ENCODE results near the gene CEP89.

CEP89 gene

DNA sequence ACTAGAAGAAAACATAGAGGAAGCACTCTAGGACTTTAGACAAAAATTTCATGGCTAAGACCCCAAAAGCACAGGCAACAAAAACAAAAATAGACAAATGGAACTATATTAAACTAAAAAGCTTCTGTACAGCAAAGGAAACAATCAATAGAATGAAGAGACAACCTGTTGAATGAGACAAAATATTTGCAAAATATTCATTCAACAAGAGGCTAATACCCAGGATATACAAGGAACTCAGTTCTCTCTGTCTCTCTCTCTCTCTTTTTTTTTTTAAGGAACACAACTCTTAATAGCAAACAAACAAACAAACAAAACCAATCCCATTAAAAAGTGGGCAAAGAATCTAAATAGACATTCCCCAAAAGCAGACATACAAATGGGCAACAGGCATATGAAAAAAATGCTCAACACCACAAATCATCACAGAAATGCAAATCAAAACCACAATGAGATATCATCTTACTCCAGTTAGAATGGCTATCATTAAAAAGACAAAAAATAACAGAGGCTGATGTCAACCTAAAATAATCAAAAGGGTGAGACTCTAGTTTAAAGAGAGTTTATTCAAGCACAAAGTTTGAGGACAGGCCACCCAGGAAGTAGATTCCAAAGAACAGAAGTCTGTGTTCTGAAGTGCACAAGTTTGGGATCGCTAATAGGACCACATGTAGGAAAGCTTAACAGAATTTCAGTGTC, 75.1 kb downstream of the CEP89 start:
- H3K36me3 ChIP-seq, result no peaks in the 10 kb centered on the region
- no peak for TF ChIP-seq CTCF (IDR thresholded peaks at IDR 0.05; ENCODE audit: low read depth, low read length)
- H3K9me3 ChIP-seq, result no peaks in the 10 kb centered on the region
- DNase-seq, result no peak
- no peak overlapping the region for H3K4me3 ChIP-seq (ENCODE audit: low read depth, low read length)
- no peaks in the 10 kb centered on the region for H3K4me1 ChIP-seq
- H3K27me3 ChIP-seq, result no peaks in the 10 kb centered on the region

DNA sequence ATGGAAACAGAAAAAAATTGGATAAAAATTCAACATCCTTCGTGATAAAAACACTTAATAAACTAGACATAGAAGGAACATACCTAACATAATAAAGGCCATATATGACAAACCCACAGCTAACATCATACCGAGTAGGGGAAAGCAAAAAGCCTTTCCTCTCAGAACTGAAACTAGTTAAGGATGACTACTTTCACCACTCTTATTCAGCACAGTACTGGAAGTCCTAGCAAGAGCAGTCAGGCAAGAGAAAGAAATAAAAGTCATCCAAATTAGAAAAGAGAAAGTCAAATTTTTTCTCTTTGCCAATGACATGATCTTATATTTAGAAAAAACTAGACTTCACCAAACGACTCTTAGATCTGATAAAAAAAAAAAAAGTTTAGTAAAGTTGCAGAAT, 76.4 kb downstream of the CEP89 start:
- TF ChIP-seq CTCF (IDR thresholded peaks at IDR 0.05; ENCODE audit: low read depth, low read length), result no peak
- Histone ChIP-seq H3K36me3 (no peaks in the 10 kb centered on the region), H3K4me3 (ENCODE audit: low read depth, low read length) (no peak overlapping the region), H3K27me3 (no peaks in the 10 kb centered on the region), H3K4me1 (no peaks in the 10 kb centered on the region), H3K9me3 (no peaks in the 10 kb centered on the region; the same call in 1 of the 2 replicates)
- no peak for DNase-seq

DNA sequence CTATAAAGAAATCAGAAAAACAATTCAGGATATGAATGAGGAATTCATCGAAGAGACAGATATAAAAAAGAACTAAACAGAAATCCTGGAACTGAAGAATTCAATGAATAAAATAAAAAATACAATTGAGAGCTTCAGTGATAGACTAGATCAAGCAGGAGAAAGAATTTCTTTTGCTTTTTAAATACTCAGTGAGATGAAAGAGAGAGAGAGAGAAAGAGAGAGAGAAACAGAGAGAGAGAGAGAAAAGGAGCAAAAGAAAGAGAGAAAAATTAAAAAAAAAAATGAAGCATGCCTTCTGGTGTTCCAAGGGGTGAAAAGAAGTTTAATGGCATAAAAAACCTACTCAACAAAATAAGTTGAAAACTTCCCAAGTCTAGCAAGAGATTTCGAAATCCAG, 80.1 kb downstream of the CEP89 start:
- H3K4me3 ChIP-seq (ENCODE audit: low read depth, low read length), result no peak overlapping the region
- H3K9me3 ChIP-seq, result no peaks in the 10 kb centered on the region; the same call in 1 of the 2 replicates
- no peak for TF ChIP-seq CTCF (IDR thresholded peaks at IDR 0.05; ENCODE audit: low read depth, low read length)
- no peak for DNase-seq
- H3K27me3 ChIP-seq, result no peaks in the 10 kb centered on the region
- H3K4me1 ChIP-seq, result no peaks in the 10 kb centered on the region
- no peaks in the 10 kb centered on the region for H3K36me3 ChIP-seq

DNA sequence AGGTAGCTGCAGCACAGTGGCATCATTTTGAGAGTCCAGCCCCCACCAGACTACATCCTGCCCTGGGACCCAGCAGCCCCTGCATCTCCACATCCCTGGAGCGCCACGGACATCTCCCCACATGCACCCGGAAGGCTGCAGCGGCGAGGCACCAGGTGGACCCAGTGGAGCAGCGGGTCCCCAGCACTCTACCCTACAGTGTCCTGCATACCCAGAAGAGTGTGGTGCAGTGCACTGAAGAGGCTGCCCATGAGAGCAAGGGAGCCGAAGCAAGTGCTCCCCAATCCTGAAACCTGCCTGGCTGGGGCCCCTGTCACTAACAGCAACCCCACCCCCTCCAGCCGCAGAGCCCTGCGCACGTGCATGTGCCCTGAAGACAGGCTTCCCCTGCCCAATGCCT, 80.9 kb downstream of the CEP89 start:
- no peaks in the 10 kb centered on the region; the same call in 1 of the 2 replicates for H3K9me3 ChIP-seq
- no peak for DNase-seq
- no peaks in the 10 kb centered on the region for H3K4me1 ChIP-seq
- H3K4me3 ChIP-seq (ENCODE audit: low read depth, low read length), result no peak overlapping the region
- no peaks in the 10 kb centered on the region for H3K36me3 ChIP-seq
- no peaks in the 10 kb centered on the region for H3K27me3 ChIP-seq
- TF ChIP-seq CTCF (IDR thresholded peaks at IDR 0.05; ENCODE audit: low read depth, low read length), result no peak

DNA sequence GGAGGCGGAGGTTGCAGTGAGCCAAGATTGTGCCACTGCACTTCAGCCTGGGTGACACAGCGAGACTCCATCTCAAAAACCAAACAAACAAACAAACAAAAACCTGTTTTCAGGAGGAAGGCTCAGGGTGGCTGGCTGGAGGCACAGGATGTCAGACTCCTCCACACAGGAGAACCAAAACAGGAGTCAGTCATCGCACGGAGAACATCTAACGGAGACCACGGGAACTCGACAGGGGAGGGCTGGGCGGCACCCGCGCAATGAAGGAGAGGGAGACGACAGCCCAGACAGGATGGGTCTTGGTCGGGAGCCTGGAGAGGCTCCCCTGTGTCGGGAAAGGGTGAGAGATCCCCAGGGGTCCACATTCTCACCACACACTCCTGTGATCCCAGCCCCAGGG, 81.4 kb downstream of the CEP89 start:
- no peaks in the 10 kb centered on the region; the same call in 1 of the 2 replicates for H3K9me3 ChIP-seq
- H3K4me1 ChIP-seq, result no peaks in the 10 kb centered on the region
- no peak for TF ChIP-seq CTCF (IDR thresholded peaks at IDR 0.05; ENCODE audit: low read depth, low read length)
- no peak overlapping the region for H3K4me3 ChIP-seq (ENCODE audit: low read depth, low read length)
- no peaks in the 10 kb centered on the region for H3K36me3 ChIP-seq
- H3K27me3 ChIP-seq, result no peaks in the 10 kb centered on the region
- DNase-seq, result no peak

DNA sequence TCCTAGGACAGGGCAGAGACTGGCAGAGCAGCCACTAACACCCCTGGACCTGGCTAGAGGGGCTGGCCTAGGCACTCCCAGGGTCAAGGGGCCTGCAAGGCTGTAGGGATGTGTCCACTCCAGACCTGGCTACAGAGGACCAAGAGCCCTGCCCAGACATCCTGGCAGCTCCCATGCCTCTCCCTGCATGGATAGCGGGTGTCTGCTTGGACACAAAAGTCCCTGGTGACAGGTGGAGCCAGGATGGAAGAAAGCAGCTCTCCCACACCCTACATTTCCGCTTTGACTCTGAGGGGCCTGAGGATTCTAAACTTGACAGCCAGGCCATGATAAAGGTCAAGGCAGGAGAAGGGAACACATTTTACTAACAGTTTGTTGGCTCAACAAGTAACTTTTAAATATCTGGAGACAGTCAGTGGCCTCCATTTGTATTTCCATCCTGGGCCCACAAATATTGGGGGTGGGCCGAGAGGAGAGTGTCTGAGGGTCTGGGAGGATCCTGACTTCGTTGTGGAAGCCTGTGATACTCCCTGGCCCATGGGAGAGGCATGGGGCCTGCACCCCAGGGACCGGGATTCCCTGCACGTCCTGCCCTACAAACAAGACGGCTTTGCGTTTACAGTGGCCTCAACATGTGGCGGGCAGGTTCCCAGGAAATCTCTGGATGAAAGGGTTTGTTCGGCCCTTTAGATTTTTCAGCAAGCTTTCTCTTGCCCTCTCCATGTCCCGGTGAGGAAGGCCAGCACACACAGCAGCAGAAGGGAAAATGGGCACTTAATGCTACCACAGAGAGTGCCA, 82.4 kb downstream of the CEP89 start:
- no peak for DNase-seq
- Histone ChIP-seq H3K4me3 (ENCODE audit: low read depth, low read length) (no peak overlapping the region), H3K4me1 (no peaks in the 10 kb centered on the region), H3K36me3 (no peaks in the 10 kb centered on the region), H3K9me3 (no peaks in the 10 kb centered on the region; the same call in 1 of the 2 replicates), H3K27me3 (no peaks in the 10 kb centered on the region)
- TF ChIP-seq CTCF (IDR thresholded peaks at IDR 0.05; ENCODE audit: low read depth, low read length), result no peak
